CD14-positive monocyte (primary cell): ENCODE data around the gene KLHL25. TPM values are rescaled to one million over a fixed set of nuclear protein-coding genes. Genes with fewer than 3 reads are reported as not detected.

ENCODE experiments used
- DNase-seq, 3 donors: peaks; one replicate each; pipeline ENCODE4 v3.0.0-alpha.2; 2011 to 2022
- H2AFZ ChIP-seq: 2 replicates; pipeline ENCODE4 v1.6.0; 2012; ENCODE audit warnings: mild to moderate bottlenecking, low read depth, low read length, inconsistent platforms; ENCODE audit not compliant: insufficient read depth, poor library complexity, severe bottlenecking
- H3K27ac ChIP-seq, 2 donors: 1 replicate in 1 of 2; 2 replicates in 1 of 2; pipeline ENCODE4 v1.5.1; 2012 to 2013; ENCODE audit warnings: low read length in 2 of 2, control low read depth in 1 of 2, inconsistent platforms in 1 of 2, low read depth in 1 of 2, mild to moderate bottlenecking in 1 of 2
- H3K27me3 ChIP-seq, 2 donors: one replicate each; pipeline versions ENCODE4 v1.6.0 to v1.6.1; 2011 to 2013; ENCODE audit warnings: low read length in 2 of 2; ENCODE audit not compliant: control insufficient read depth in 2 of 2, insufficient read depth in 2 of 2
- H3K36me3 ChIP-seq, 2 donors: replicated peaks in 1 of 2; 1 replicate in 1 of 2; 2 replicates in 1 of 2; pipeline versions ENCODE4 v1.5.1 to v1.6.1; 2012 to 2013; ENCODE audit warnings: low read length in 2 of 2, control low read depth in 1 of 2, inconsistent platforms in 1 of 2, mild to moderate bottlenecking in 1 of 2; ENCODE audit not compliant: insufficient read depth in 2 of 2, control insufficient read depth in 1 of 2
- H3K4me1 ChIP-seq, 2 donors: 1 replicate in 1 of 2; 2 replicates in 1 of 2; pipeline versions ENCODE4 v1.5.1 to v1.6.1; 2012 to 2013; ENCODE audit warnings: low read length in 2 of 2, control low read depth in 1 of 2, inconsistent platforms in 1 of 2, mild to moderate bottlenecking in 1 of 2, moderate library complexity in 1 of 2; ENCODE audit not compliant: insufficient read depth in 2 of 2, control insufficient read depth in 1 of 2
- H3K4me2 ChIP-seq: replicated peaks from 2 replicates; pipeline ENCODE3; 2012; ENCODE audit warnings: low read length, moderate library complexity, mild to moderate bottlenecking; ENCODE audit not compliant: poor library complexity, severe bottlenecking; ENCODE audit errors: extremely low read depth
- H3K4me3 ChIP-seq, 3 experiments: fragments of 200-600 bp in 1 of 3; sonication (generic) in 1 of 3; replicated peaks in 1 of 3; 1 replicate in 2 of 3; 2 replicates in 1 of 3; pipeline ENCODE4 v1.5.1; 2011 to 2013; ENCODE audit warnings: low read length in 3 of 3, mild to moderate bottlenecking in 3 of 3, control low read depth in 2 of 3, low read depth in 2 of 3, inconsistent platforms in 1 of 3, moderate library complexity in 1 of 3
- H3K79me2 ChIP-seq: 2 replicates; pipeline ENCODE4 v1.6.0; 2012; ENCODE audit warnings: mild to moderate bottlenecking, control low read depth, inconsistent platforms, low read length, moderate library complexity; ENCODE audit not compliant: insufficient read depth
- H3K9ac ChIP-seq: 2 replicates; pipeline ENCODE4 v1.6.0; 2017; ENCODE audit warnings: low read length, mild to moderate bottlenecking; ENCODE audit not compliant: insufficient read depth, poor library complexity, severe bottlenecking
- H3K9me3 ChIP-seq, 2 donors: replicated peaks in 1 of 2; 1 replicate in 1 of 2; 2 replicates in 1 of 2; pipeline versions ENCODE4 v1.5.1 to v1.6.1; 2012 to 2013; ENCODE audit warnings: low read length in 2 of 2, control low read depth in 1 of 2; ENCODE audit not compliant: control insufficient read depth in 1 of 2, insufficient read depth in 1 of 2
- H4K20me1 ChIP-seq: 2 replicates; pipeline ENCODE4 v1.6.0; 2012; ENCODE audit warnings: mild to moderate bottlenecking, low read length, control low read depth, moderate library complexity; ENCODE audit not compliant: insufficient read depth
- H3K27ac Mint-ChIP-seq, 7 donors: one replicate each; pipeline ENCODE4 v1.8.0; 2020; ENCODE audit warnings: mild to moderate bottlenecking in 7 of 7, mixed read lengths in 7 of 7, moderate library complexity in 6 of 7, inconsistent platforms in 2 of 7
- H3K27me3 Mint-ChIP-seq, 3 donors: one replicate each; pipeline ENCODE4 v1.8.0; 2021 to 2022; ENCODE audit warnings: low read depth in 3 of 3, mild to moderate bottlenecking in 3 of 3, mixed read lengths in 3 of 3, moderate library complexity in 3 of 3, inconsistent platforms in 1 of 3
- H3K36me3 Mint-ChIP-seq, 2 donors: one replicate each; pipeline ENCODE4 v1.8.0; 2020; ENCODE audit warnings: mixed read lengths in 2 of 2, inconsistent platforms in 1 of 2, mild to moderate bottlenecking in 1 of 2
- H3K4me1 Mint-ChIP-seq: one replicate; pipeline ENCODE4 v1.8.0; 2020; ENCODE audit warnings: mild to moderate bottlenecking, mixed read lengths
- H3K4me3 Mint-ChIP-seq, 2 donors: one replicate each; pipeline ENCODE4 v1.8.0; 2020; ENCODE audit warnings: mild to moderate bottlenecking in 2 of 2, mixed read lengths in 2 of 2, moderate library complexity in 1 of 2
- H3K9me3 Mint-ChIP-seq, 7 donors: one replicate each; pipeline ENCODE4 v1.8.0; 2020 to 2022; ENCODE audit warnings: mixed read lengths in 7 of 7, mild to moderate bottlenecking in 6 of 7, moderate library complexity in 6 of 7, inconsistent platforms in 2 of 7
- CTCF ChIP-seq: fragments of 200-600 bp; IDR thresholded peaks from one replicate; pipeline ENCODE4 v1.8.0; 2022; ENCODE audit warnings: antibody characterized with exemption, mild to moderate bottlenecking
- WGBS: methylation state at CpG from one replicate; pipeline ENCODE4 v1.1.5; 2013; ENCODE audit warnings: missing lambda C conversion rate; ENCODE audit not compliant: insufficient coverage; 5-methylcytosine and 5-hydroxymethylcytosine counted together
- intact Hi-C, 2 donors: fragments of 100-400 bp; cut with micrococcal nuclease; formaldehyde crosslinking; loops; one replicate each; pipeline versions ENCODE4 v1.15.0 to v1.15.1; 2023
- polyA plus RNA-seq, 3 donors: library from polyadenylated mRNA; depleted of rRNA in 1 of 3; unstranded in 2 of 3; stranded (reverse) in 1 of 3; fragments of 300-500 nt in 2 of 3; fragments of >200 nt in 1 of 3; fragmentation: Illumina TruSeq in 2 of 3; gene quantifications; 1 replicate in 2 of 3; 2 replicates in 1 of 3; pipeline ENCODE4 v1.2.3, GENCODE V29; 2012 to 2021

KLHL25 gene
- polyA plus RNA-seq, 3 donors: 0.27 to 0.60 (median 0.40) TPM

GRCh38 chr15:85825118-85825517, 30.4 kb upstream of the KLHL25 start:
- no peaks in the 10 kb centered on the region for H3K4me1 ChIP-seq
- H3K27ac Mint-ChIP-seq: no peak overlapping the region
- no peak for DNase-seq
- no peaks in the 10 kb centered on the region for H4K20me1 ChIP-seq
- peaks cover 6% of the 10 kb centered on the region for H3K4me1 Mint-ChIP-seq
- H3K79me2 ChIP-seq: no peaks in the 10 kb centered on the region
- H3K27me3 Mint-ChIP-seq: peaks cover 2 to 6% (median 3%) of the 10 kb centered on the region in 3 donors
- no peak overlapping the region for H3K4me2 ChIP-seq
- intact Hi-C loops: loop anchor here in 1 of 2 donors (5.0 kb wide), 1 partner anchor 33 kb away; the partner anchor contains the start of gene KLHL25
- H3K27me3 ChIP-seq: no peaks in the 10 kb centered on the region
- no peak overlapping the region for H3K4me3 Mint-ChIP-seq
- H3K4me3 ChIP-seq: no peak overlapping the region
- H3K9me3 Mint-ChIP-seq: no peaks in the 10 kb centered on the region
- no peaks in the 10 kb centered on the region for H3K9me3 ChIP-seq
- WGBS: 100% methylated on average over 4 of the region's 4 CpGs
- H2AFZ ChIP-seq: no peak overlapping the region
- no peaks in the 10 kb centered on the region for H3K36me3 Mint-ChIP-seq
- H3K36me3 ChIP-seq: no peaks in the 10 kb centered on the region
- TF ChIP-seq CTCF: no peak
- no peak overlapping the region for H3K9ac ChIP-seq
- H3K27ac ChIP-seq: no peak overlapping the region

- 85% methylated on average over 1 of the region's 6 CpGs for WGBS
- no peaks in the 10 kb centered on the region for H3K4me1 ChIP-seq
These were observed 26.8 kb upstream of the KLHL25 start for GRCh38 chr15:85821545-85821944.

More at GRCh38 chr15:85821545-85821944, 26.8 kb upstream of the KLHL25 start:
- H3K4me3 ChIP-seq: no peak overlapping the region
- no peak for TF ChIP-seq CTCF
- H2AFZ ChIP-seq: no peak overlapping the region
- no peak overlapping the region for H3K9ac ChIP-seq
- no peaks in the 10 kb centered on the region for H3K36me3 Mint-ChIP-seq
- no peak overlapping the region for H3K4me3 Mint-ChIP-seq
- peaks cover 3% of the 10 kb centered on the region for H3K4me1 Mint-ChIP-seq
- intact Hi-C loops: no loop called here
- H3K27ac Mint-ChIP-seq: no peak overlapping the region
- H3K79me2 ChIP-seq: no peaks in the 10 kb centered on the region
- no peaks in the 10 kb centered on the region for H4K20me1 ChIP-seq
- no peaks in the 10 kb centered on the region for H3K36me3 ChIP-seq
- DNase-seq: no peak
- no peaks in the 10 kb centered on the region for H3K9me3 Mint-ChIP-seq
- no peaks in the 10 kb centered on the region for H3K27me3 ChIP-seq
- no peaks in the 10 kb centered on the region for H3K9me3 ChIP-seq
- peaks cover 2 to 6% (median 2%) of the 10 kb centered on the region in 3 donors for H3K27me3 Mint-ChIP-seq
- H3K27ac ChIP-seq: no peak overlapping the region
- H3K4me2 ChIP-seq: no peak overlapping the region
